Panc1 (cell line): Measurements from ENCODE around the gene TENT4B. TPM values are rescaled to one million over a fixed set of nuclear protein-coding genes. Genes with fewer than 3 reads are reported as not detected.

Source experiments
- ATAC-seq: fragments of 200-7000 bp; cut with Tn5 transposase; 2 replicates; pipeline ENCODE4 v1.9.1; 2020; ENCODE audit warnings: mild to moderate bottlenecking, moderate library complexity
- BruUV-seq: library from RNA; stranded (reverse); fragments of 400-500 nt; replicated peaks from 2 replicates; lab custom pipeline; 2021; lab: Mats Ljungman, UMichigan
- CTCF ChIA-PET: fragments of 300-600 bp; sonication (Branson Sonifier 250); formaldehyde crosslinking; loops from one replicate; lab custom pipeline; 2022; ENCODE audit warnings: antibody characterized with exemption; lab: Charles Lee
- POLR2A ChIA-PET: fragments of 300-600 bp; sonication (Branson Sonifier 250); formaldehyde crosslinking; loops from one replicate; lab custom pipeline; 2022; ENCODE audit warnings: antibody characterized with exemption; lab: Charles Lee
- DNase-seq: peaks from one replicate; pipeline ENCODE4 v3.0.0-alpha.2; 2010; ENCODE audit warnings: low read depth, low spot score
- H3K27ac ChIP-seq: 2 replicates; pipeline ENCODE4 v1.5.1; 2011; ENCODE audit warnings: mild to moderate bottlenecking, low read length, inconsistent platforms
- H3K27me3 ChIP-seq: fragments of 200-500 bp; sonication (Bioruptor generic); 2 replicates; pipeline ENCODE4 v1.6.0; 2014; ENCODE audit warnings: low read length, inconsistent platforms; ENCODE audit not compliant: control insufficient read depth, insufficient read depth
- H3K36me3 ChIP-seq: fragments of 200-500 bp; sonication (Bioruptor generic); 2 replicates; pipeline ENCODE4 v1.5.1; 2014; ENCODE audit warnings: inconsistent platforms, mild to moderate bottlenecking, low read length, moderate library complexity; ENCODE audit not compliant: control insufficient read depth, insufficient read depth
- H3K4me1 ChIP-seq: 2 replicates; pipeline ENCODE4 v1.5.1; 2011; ENCODE audit warnings: inconsistent platforms, mild to moderate bottlenecking, low read length, moderate library complexity; ENCODE audit not compliant: control insufficient read depth, insufficient read depth
- H3K4me3 ChIP-seq, 2 experiments: 2 replicates each; pipeline ENCODE4 v1.5.1; 2011 to 2012; ENCODE audit warnings: low read depth in 2 of 2, low read length in 2 of 2, mild to moderate bottlenecking in 2 of 2, inconsistent platforms in 1 of 2, moderate library complexity in 1 of 2
- H3K9me3 ChIP-seq: fragments of 200-500 bp; sonication (Bioruptor generic); 2 replicates; pipeline ENCODE4 v1.5.1; 2014; ENCODE audit warnings: low read depth, mild to moderate bottlenecking, inconsistent platforms, low read length, moderate library complexity; ENCODE audit not compliant: control insufficient read depth, insufficient read depth
- POLR2AphosphoS5 ChIP-seq: IDR thresholded peaks from 2 replicates; pipeline ENCODE4 v1.6.1; 2012; ENCODE audit warnings: mild to moderate bottlenecking, low read depth, low read length, moderate library complexity
- SIN3A ChIP-seq: IDR thresholded peaks from 2 replicates; pipeline ENCODE4 v1.6.1; 2012; ENCODE audit warnings: low read depth, mild to moderate bottlenecking, low read length, moderate library complexity, borderline replicate concordance; ENCODE audit not compliant: insufficient read depth
- TCF7L2 ChIP-seq: IDR thresholded peaks from 2 replicates; pipeline ENCODE4 v1.6.1; 2011; ENCODE audit warnings: mild to moderate bottlenecking, low read depth, low read length, inconsistent platforms
- in situ Hi-C: cut with HindIII; loops from 2 replicates; pipeline ENCODE4 v1.10.0; 2016; ENCODE audit warnings: low sequenced_read_pairs, low pct_unique_long_range_greater_than_20kb
- intact Hi-C: fragments of 100-400 bp; cut with micrococcal nuclease; formaldehyde crosslinking; loops from one replicate; pipeline ENCODE4 v1.10.0; 2022; ENCODE audit not compliant: unreplicated experiment
- total RNA-seq: library from RNA; stranded (reverse); gene quantifications from one replicate; pipeline ENCODE4 v1.2.1, GENCODE V29; 2021; ENCODE audit not compliant: unreplicated experiment
- TF ChIP-seq, protein P1 (sequence below): fragments of 450-650 bp; IDR thresholded peaks from 2 replicates; pipeline ENCODE4 v1.5.1; 2017; ENCODE audit warnings: mild to moderate bottlenecking
- TF ChIP-seq, protein P2 (sequence below), 2 experiments: IDR thresholded peaks; 2 replicates each; pipeline ENCODE4 v1.6.1; 2011 to 2012; ENCODE audit warnings: low read depth in 2 of 2, control low read depth in 1 of 2, low read length in 1 of 2, mild to moderate bottlenecking in 1 of 2, moderate library complexity in 1 of 2; ENCODE audit not compliant: insufficient read depth in 1 of 2

TENT4B gene
- total RNA-seq, 1 experiment from 2014 or later: 9.7 TPM

DNA sequence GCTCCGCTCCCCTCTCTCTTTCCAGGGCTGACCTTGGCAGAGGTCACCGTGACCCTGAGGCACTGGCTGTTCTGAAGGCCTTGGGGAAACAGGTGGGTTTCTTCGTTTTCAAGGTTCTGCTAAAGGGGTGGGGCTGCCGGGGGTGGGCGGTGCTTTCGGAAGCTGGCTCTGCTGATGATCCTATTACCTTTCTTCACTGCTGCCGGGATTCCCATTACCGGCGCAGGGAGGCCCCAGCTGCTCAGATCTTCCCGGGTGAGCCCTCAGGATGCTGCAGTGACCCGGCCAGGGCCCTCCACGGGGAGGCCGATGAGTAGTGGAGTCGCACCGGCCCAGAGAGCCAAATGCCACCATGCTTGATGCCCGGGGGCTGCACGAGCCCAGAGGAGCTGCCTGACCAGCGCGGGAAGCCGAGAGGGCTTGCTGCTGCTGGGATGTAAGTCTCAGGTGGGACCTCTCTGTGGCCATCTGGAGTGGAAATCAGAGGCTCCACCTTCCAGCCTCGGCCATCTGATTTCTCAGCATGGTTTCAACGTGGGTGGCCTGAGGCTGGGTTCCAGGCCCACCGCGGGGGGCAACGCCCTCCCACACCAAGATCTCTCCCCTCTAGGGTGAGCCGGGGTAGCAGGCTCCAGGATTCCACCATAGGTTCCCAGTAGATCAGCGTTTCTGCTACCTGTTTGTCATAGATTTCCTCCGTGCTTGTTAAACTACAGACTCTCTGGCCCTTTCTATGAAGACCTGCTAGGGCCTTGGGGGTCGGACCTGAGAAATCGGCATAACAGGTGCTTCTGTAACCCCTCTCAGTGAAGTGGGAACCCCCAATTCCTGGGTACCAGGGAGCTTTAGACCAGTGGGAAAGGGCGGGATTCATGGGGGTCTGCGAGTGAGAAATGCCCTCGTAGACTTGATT, 91.7 kb downstream of the TENT4B start:
- ChIA-PET CTCF (no interaction called here), POLR2A (interaction anchor here (0.6 kb wide), 1 partner anchor 418 kb away, joined by 3 read pairs; no protein-coding TSS in a partner anchor)
- H3K27me3 ChIP-seq: no peaks in the 10 kb centered on the region
- peak overlapping the region; percentile 29; the same call in 1 of the 2 replicates for H3K27ac ChIP-seq
- peak overlapping the region; percentile 44 to 46; a peak in 3 of 4 replicates for H3K4me3 ChIP-seq
- intact Hi-C loops (no loop called here), in situ Hi-C loops (no loop called here)
- DNase-seq: no peak
- no peak for ATAC-seq
- peaks cover 4% of the 10 kb centered on the region; the same call in 1 of the 2 replicates for H3K4me1 ChIP-seq
- H3K36me3 ChIP-seq: no peaks in the 10 kb centered on the region
- no TSS peak for BruUV-seq
- no peaks in the 10 kb centered on the region for H3K9me3 ChIP-seq
- TF ChIP-seq, protein P1, sequence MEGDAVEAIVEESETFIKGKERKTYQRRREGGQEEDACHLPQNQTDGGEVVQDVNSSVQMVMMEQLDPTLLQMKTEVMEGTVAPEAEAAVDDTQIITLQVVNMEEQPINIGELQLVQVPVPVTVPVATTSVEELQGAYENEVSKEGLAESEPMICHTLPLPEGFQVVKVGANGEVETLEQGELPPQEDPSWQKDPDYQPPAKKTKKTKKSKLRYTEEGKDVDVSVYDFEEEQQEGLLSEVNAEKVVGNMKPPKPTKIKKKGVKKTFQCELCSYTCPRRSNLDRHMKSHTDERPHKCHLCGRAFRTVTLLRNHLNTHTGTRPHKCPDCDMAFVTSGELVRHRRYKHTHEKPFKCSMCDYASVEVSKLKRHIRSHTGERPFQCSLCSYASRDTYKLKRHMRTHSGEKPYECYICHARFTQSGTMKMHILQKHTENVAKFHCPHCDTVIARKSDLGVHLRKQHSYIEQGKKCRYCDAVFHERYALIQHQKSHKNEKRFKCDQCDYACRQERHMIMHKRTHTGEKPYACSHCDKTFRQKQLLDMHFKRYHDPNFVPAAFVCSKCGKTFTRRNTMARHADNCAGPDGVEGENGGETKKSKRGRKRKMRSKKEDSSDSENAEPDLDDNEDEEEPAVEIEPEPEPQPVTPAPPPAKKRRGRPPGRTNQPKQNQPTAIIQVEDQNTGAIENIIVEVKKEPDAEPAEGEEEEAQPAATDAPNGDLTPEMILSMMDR: no peak
- TF ChIP-seq POLR2AphosphoS5: no peak
- no peak for TF ChIP-seq TCF7L2
- TF ChIP-seq SIN3A: no peak
- TF ChIP-seq, protein P2, sequence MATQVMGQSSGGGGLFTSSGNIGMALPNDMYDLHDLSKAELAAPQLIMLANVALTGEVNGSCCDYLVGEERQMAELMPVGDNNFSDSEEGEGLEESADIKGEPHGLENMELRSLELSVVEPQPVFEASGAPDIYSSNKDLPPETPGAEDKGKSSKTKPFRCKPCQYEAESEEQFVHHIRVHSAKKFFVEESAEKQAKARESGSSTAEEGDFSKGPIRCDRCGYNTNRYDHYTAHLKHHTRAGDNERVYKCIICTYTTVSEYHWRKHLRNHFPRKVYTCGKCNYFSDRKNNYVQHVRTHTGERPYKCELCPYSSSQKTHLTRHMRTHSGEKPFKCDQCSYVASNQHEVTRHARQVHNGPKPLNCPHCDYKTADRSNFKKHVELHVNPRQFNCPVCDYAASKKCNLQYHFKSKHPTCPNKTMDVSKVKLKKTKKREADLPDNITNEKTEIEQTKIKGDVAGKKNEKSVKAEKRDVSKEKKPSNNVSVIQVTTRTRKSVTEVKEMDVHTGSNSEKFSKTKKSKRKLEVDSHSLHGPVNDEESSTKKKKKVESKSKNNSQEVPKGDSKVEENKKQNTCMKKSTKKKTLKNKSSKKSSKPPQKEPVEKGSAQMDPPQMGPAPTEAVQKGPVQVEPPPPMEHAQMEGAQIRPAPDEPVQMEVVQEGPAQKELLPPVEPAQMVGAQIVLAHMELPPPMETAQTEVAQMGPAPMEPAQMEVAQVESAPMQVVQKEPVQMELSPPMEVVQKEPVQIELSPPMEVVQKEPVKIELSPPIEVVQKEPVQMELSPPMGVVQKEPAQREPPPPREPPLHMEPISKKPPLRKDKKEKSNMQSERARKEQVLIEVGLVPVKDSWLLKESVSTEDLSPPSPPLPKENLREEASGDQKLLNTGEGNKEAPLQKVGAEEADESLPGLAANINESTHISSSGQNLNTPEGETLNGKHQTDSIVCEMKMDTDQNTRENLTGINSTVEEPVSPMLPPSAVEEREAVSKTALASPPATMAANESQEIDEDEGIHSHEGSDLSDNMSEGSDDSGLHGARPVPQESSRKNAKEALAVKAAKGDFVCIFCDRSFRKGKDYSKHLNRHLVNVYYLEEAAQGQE (IDR thresholded peaks at IDR 0.05; ENCODE audit: insufficient read depth in 1 of 2, low read depth in 2 of 2, low read length in 1 of 2): no peak

DNA sequence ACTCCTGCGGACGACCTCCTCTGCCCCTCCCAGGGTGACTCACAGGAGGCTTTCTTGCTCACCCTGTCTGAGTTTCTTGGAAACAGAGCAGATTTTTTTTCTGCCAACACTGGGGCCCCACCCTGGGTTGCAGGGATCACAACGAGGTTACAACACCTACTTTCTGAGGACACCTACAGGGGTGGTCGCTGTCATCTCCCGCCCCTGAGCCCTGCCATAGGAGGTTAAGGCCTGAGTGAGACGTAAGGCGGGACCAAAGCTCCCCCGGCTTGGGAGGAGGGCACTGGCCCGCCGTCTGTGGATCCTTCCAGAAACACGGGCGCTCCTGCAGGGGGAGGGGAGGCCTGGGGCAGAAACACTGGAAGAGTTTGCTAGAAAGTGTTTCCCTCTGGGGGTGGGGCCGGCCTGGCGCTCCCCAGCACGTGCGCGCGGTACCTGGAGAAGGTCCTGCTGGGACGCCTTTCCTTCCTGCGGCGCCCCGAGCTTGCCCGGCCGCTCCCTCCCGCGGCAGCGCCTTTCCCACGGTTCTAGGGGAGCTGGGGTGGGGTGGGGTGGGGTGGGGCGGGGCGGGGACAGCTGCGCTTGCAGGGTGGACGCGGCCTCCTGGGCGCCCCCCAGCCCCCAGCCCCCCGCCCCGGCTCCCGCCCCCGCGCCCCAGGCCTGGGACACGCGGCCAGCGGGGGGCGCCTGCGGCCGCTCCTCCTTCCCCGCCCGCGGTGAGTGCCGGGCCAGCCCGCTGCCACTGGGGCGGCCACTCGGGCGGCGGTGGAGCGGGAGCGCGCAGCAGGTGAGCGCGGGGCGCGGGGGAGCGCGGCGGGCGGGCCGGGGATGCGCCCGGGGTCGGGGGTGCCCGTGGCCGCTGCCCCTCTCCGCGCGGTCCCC, 92.6 kb downstream of the TENT4B start:
- H3K4me1 ChIP-seq: peaks cover 4% of the 10 kb centered on the region; the same call in 1 of the 2 replicates
- H3K27ac ChIP-seq: peak overlapping the region; percentile 29; the same call in 1 of the 2 replicates
- H3K9me3 ChIP-seq: no peaks in the 10 kb centered on the region
- H3K4me3 ChIP-seq: peak overlapping the region; percentile 46 to 50
- ChIA-PET CTCF (no interaction called here), POLR2A (interaction anchor here (0.6 kb wide), 1 partner anchor 419 kb away, joined by 3 read pairs; no protein-coding TSS in a partner anchor)
- intact Hi-C loops (no loop called here), in situ Hi-C loops (no loop called here)
- TF ChIP-seq, protein P2 (IDR thresholded peaks at IDR 0.05; ENCODE audit: insufficient read depth in 1 of 2, low read depth in 2 of 2, low read length in 1 of 2): no peak
- TF ChIP-seq, protein P1: peak; percentile 75; the same call in 1 of the 2 replicates
- H3K36me3 ChIP-seq: no peaks in the 10 kb centered on the region
- no peak for DNase-seq
- no TSS peak for BruUV-seq
- peak; percentile 89 for ATAC-seq
- no peaks in the 10 kb centered on the region for H3K27me3 ChIP-seq
